Naive thymus-derived CD4-positive, alpha-beta T cell (primary cell): ENCODE data around the gene CHAT. TPM values are rescaled to one million over a fixed set of nuclear protein-coding genes. Genes with fewer than 3 reads are reported as not detected.

ENCODE experiments used
- ATAC-seq: fragments of 150-1000 bp; cut with Tn5 transposase; 2 replicates; pipeline ENCODE4 v1.10.0; 2021; ENCODE audit warnings: mild to moderate bottlenecking, moderate library complexity
- CTCF ChIA-PET: fragments of 350-600 bp; sonication (Branson Sonifier 250); formaldehyde crosslinking; loops from one replicate; lab custom pipeline; 2021; ENCODE audit warnings: antibody characterized with exemption; lab: Charles Lee
- POLR2A ChIA-PET: fragments of 350-600 bp; sonication (Branson Sonifier 250); formaldehyde crosslinking; loops from one replicate; lab custom pipeline; 2021; ENCODE audit warnings: antibody characterized with exemption, inconsistent platforms; lab: Charles Lee
- DNase-seq, 9 donors: peaks; one replicate each; pipeline versions ENCODE4 v3.0.0 to v3.0.0-alpha.2; 2020 to 2022; ENCODE audit warnings: mixed read lengths in 1 of 9
- H3K27ac ChIP-seq: one replicate; pipeline ENCODE4 v1.7.0; 2013; ENCODE audit warnings: mild to moderate bottlenecking, low read depth, low read length, moderate library complexity
- H3K27me3 ChIP-seq, 2 donors: one replicate each; pipeline ENCODE4 v1.7.0; 2013; ENCODE audit warnings: low read length in 2 of 2, mild to moderate bottlenecking in 2 of 2, moderate library complexity in 2 of 2; ENCODE audit not compliant: control insufficient read depth in 2 of 2, insufficient read depth in 2 of 2
- H3K36me3 ChIP-seq, 3 experiments: 1 replicate in 2 of 3; 2 replicates in 1 of 3; pipeline ENCODE4 v1.7.0; 2013; ENCODE audit warnings: low read length in 3 of 3, mild to moderate bottlenecking in 3 of 3, moderate library complexity in 1 of 3; ENCODE audit not compliant: insufficient read depth in 3 of 3, control insufficient read depth in 2 of 3
- H3K4me1 ChIP-seq, 2 donors: one replicate each; pipeline ENCODE4 v1.7.0; 2013; ENCODE audit warnings: low read length in 2 of 2, mild to moderate bottlenecking in 2 of 2, moderate library complexity in 1 of 2; ENCODE audit not compliant: control insufficient read depth in 2 of 2, insufficient read depth in 2 of 2
- H3K4me3 ChIP-seq: 2 replicates; pipeline ENCODE4 v1.7.0; 2013; ENCODE audit warnings: mild to moderate bottlenecking, low read length
- H3K9me3 ChIP-seq, 3 experiments: 1 replicate in 2 of 3; 2 replicates in 1 of 3; pipeline ENCODE4 v1.7.0; 2013; ENCODE audit warnings: low read length in 3 of 3; ENCODE audit not compliant: control insufficient read depth in 2 of 3
- H3K27ac Mint-ChIP-seq, 9 donors: one replicate each; pipeline ENCODE4 v1.8.0; 2020 to 2022; ENCODE audit warnings: mixed read lengths in 9 of 9, mild to moderate bottlenecking in 8 of 9, moderate library complexity in 5 of 9, inconsistent platforms in 2 of 9
- H3K27me3 Mint-ChIP-seq, 5 donors: one replicate each; pipeline ENCODE4 v1.8.0; 2021 to 2022; ENCODE audit warnings: mixed read lengths in 5 of 5, mild to moderate bottlenecking in 1 of 5
- H3K36me3 Mint-ChIP-seq, 5 donors: one replicate each; pipeline ENCODE4 v1.8.0; 2020 to 2022; ENCODE audit warnings: mixed read lengths in 5 of 5, mild to moderate bottlenecking in 3 of 5, inconsistent platforms in 1 of 5
- H3K4me1 Mint-ChIP-seq, 7 donors: one replicate each; pipeline ENCODE4 v1.8.0; 2020 to 2022; ENCODE audit warnings: mixed read lengths in 7 of 7, mild to moderate bottlenecking in 3 of 7, inconsistent platforms in 1 of 7
- H3K4me3 Mint-ChIP-seq, 10 donors: one replicate each; pipeline ENCODE4 v1.8.0; 2020 to 2022; ENCODE audit warnings: mild to moderate bottlenecking in 10 of 10, mixed read lengths in 10 of 10, moderate library complexity in 6 of 10, inconsistent platforms in 2 of 10
- H3K9me3 Mint-ChIP-seq, 11 donors: one replicate each; pipeline ENCODE4 v1.8.0; 2020 to 2022; ENCODE audit warnings: mixed read lengths in 11 of 11, mild to moderate bottlenecking in 4 of 11, inconsistent platforms in 1 of 11, moderate library complexity in 1 of 11
- intact Hi-C, 2 donors: fragments of 100-400 bp; cut with micrococcal nuclease; formaldehyde crosslinking; loops; one replicate each; pipeline ENCODE4 v1.15.1; 2023
- polyA plus RNA-seq, 2 donors: library from polyadenylated mRNA; unstranded; fragments of 300-500 nt; fragmentation: Illumina TruSeq; gene quantifications; one replicate each; pipeline ENCODE4 v1.2.3, GENCODE V29; 2021
- total RNA-seq, 6 experiments: library from RNA in 5 of 6; stranded (reverse) in 5 of 6; gene quantifications; 1 replicate in 5 of 6; 2 replicates in 1 of 6; pipeline ENCODE4 v1.2.3 and lab custom pipeline; 2021 to 2026

The CHAT gene
- total and polyA plus RNA-seq, 7 experiments from 2014 or later: not detected

DNA sequence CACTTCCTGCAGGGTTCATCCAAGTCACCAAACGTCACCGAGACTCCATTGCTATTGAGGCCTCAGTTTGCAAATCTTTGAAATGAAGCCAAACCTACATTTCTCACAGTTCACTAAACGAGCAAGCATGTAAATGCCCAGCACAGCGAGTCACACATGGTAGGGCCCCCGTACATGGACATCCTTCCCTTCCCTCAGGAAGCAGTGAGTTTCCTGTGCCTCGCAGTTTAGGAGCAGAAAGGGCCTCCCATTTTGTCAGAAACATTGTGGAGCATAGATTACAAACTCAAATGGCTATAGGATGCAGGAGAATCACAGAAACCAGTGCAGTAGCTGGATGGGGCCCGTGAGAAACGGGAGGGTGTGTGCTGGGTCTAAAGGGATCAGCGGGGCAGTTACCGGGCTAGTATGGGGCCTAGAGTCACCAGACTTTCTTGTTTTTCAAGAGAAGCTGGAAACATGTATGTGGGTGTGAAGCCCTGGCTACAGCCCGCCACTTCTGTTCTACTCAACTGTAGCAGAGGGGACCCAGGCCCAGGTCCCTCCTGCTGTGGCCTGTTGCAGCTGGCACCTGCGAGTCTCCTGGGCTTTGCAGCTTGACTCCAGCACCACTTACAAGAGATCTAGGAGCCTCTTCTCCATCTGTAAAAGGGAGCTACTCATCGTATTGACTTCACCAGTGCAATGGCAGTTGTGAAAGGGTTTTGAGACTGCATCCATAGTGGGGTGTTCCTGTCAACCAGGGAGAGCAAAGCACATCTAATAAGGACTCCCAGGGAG lies 17.9 kb upstream of the CHAT start:
- intact Hi-C loops: no loop called here

GRCh38 chr10:49596493-49596809 lies 17.4 kb upstream of the CHAT start:
- H3K9me3 ChIP-seq: no peaks in the 10 kb centered on the region
- Mint-ChIP-seq H3K4me3 (no peak overlapping the region), H3K4me1 (peaks cover 0 to 9% (median 4%) of the 10 kb centered on the region in 7 donors), H3K27ac (no peak overlapping the region), H3K27me3 (peaks cover 12 to 31% (median 23%) of the 10 kb centered on the region in 5 donors), H3K9me3 (peaks cover 0 to 1% (median 0%) of the 10 kb centered on the region in 11 donors), H3K36me3 (no peaks in the 10 kb centered on the region)
- H3K4me1 ChIP-seq: no peaks in the 10 kb centered on the region
- no peak overlapping the region for H3K27ac ChIP-seq
- intact Hi-C loops: no loop called here
- ChIA-PET POLR2A (no interaction called here), CTCF (interaction anchor here (0.7 kb wide), 1 partner anchor 31 kb away, joined by 3 read pairs; no protein-coding TSS in a partner anchor)
- no peaks in the 10 kb centered on the region for H3K36me3 ChIP-seq
- no peak for DNase-seq
- ATAC-seq: no peak
- H3K27me3 ChIP-seq: peaks cover 0 to 3% of the 10 kb centered on the region in 2 donors
- no peak overlapping the region for H3K4me3 ChIP-seq

More for the DNA sequence above, 17.9 kb upstream of the CHAT start:
- POLR2A ChIA-PET: no interaction called here
- Mint-ChIP-seq H3K4me1 (peaks cover 0 to 9% (median 4%) of the 10 kb centered on the region in 7 donors), H3K4me3 (no peak overlapping the region), H3K36me3 (no peaks in the 10 kb centered on the region), H3K9me3 (peaks cover 0 to 1% (median 0%) of the 10 kb centered on the region in 11 donors), H3K27ac (no peak overlapping the region), H3K27me3 (peaks cover 12 to 28% (median 24%) of the 10 kb centered on the region in 5 donors)
- ATAC-seq (no peak), DNase-seq (no peak)
- no peaks in the 10 kb centered on the region for H3K4me1 ChIP-seq
- no peaks in the 10 kb centered on the region for H3K36me3 ChIP-seq
- CTCF ChIA-PET: interaction anchor here (0.7 kb wide), 1 partner anchor 32 kb away, joined by 3 read pairs; no protein-coding TSS in a partner anchor
- no peak overlapping the region for H3K4me3 ChIP-seq
- H3K27ac ChIP-seq: no peak overlapping the region
- H3K9me3 ChIP-seq: no peaks in the 10 kb centered on the region
- peaks cover 0 to 3% of the 10 kb centered on the region in 2 donors for H3K27me3 ChIP-seq

GRCh38 chr10:49596836-49597235 lies 17.0 kb upstream of the CHAT start:
- Histone ChIP-seq H3K36me3 (no peaks in the 10 kb centered on the region), H3K9me3 (no peaks in the 10 kb centered on the region), H3K27ac (no peak overlapping the region), H3K4me1 (no peaks in the 10 kb centered on the region), H3K4me3 (no peak overlapping the region), H3K27me3 (peaks cover 0 to 3% of the 10 kb centered on the region in 2 donors)
- H3K27me3 Mint-ChIP-seq: peaks cover 8 to 30% (median 23%) of the 10 kb centered on the region in 5 donors
- ChIA-PET POLR2A (no interaction called here), CTCF (no interaction called here)
- peaks cover 0 to 9% (median 4%) of the 10 kb centered on the region in 7 donors for H3K4me1 Mint-ChIP-seq
- H3K4me3 Mint-ChIP-seq: no peak overlapping the region
- H3K27ac Mint-ChIP-seq: no peak overlapping the region
- ATAC-seq (no peak), DNase-seq (no peak)
- intact Hi-C loops: no loop called here
- no peaks in the 10 kb centered on the region for H3K36me3 Mint-ChIP-seq
- H3K9me3 Mint-ChIP-seq: peaks cover 0 to 1% (median 0%) of the 10 kb centered on the region in 11 donors

GRCh38 chr10:49597426-49598163 lies 16.2 kb upstream of the CHAT start:
- H3K27me3 ChIP-seq: peaks cover 0 to 3% of the 10 kb centered on the region in 2 donors
- H3K36me3 Mint-ChIP-seq: no peaks in the 10 kb centered on the region
- no peak for ATAC-seq
- no peaks in the 10 kb centered on the region for H3K36me3 ChIP-seq
- H3K9me3 ChIP-seq: no peaks in the 10 kb centered on the region
- intact Hi-C loops: no loop called here
- ChIA-PET POLR2A (no interaction called here), CTCF (no interaction called here)
- peaks cover 7 to 32% (median 27%) of the 10 kb centered on the region in 5 donors for H3K27me3 Mint-ChIP-seq
- no peak overlapping the region for H3K27ac ChIP-seq
- peaks cover 0 to 3% (median 0%) of the 10 kb centered on the region in 11 donors for H3K9me3 Mint-ChIP-seq
- peaks cover 0 to 9% (median 4%) of the 10 kb centered on the region in 7 donors for H3K4me1 Mint-ChIP-seq
- H3K4me3 ChIP-seq: no peak overlapping the region
- no peak for DNase-seq
- H3K27ac Mint-ChIP-seq: no peak overlapping the region
- H3K4me3 Mint-ChIP-seq: no peak overlapping the region
- no peaks in the 10 kb centered on the region for H3K4me1 ChIP-seq

DNA sequence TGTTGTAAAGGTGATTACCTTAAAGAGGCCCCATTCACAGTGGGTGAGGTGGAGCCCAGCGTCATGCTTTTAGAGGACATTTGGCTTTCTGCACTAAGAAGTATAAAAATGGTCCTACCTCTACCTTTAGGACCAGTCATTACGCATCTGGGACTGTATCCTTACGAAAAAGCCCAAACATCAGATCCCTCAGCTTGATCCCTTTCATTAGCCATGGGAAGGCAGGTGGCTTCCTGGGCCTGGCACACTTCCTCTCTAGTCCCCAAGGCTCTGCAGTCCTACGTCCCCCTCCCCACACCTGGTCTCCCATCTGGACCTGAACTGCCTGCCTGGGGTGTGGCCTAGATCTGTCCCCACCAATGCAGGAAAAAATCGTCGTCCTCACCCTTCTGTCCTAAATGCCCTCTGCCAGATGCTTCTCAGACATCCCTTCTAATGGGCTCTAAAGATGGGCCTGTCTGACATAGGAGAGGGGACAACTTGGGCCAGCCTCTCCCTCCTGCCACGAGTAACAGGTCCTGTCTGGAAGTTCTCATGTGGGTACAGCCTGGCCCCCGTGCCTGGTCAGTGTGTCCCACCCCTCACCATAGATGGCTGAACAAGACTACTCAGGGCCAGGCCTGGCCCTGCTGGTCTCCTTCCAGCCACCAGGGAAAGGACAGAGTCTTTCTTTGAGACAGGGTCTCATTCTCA lies 15.5 kb upstream of the CHAT start:
- Histone ChIP-seq H3K4me1 (no peaks in the 10 kb centered on the region), H3K27ac (no peak overlapping the region), H3K36me3 (no peaks in the 10 kb centered on the region), H3K4me3 (no peak overlapping the region), H3K9me3 (no peaks in the 10 kb centered on the region), H3K27me3 (peaks cover 0 to 3% of the 10 kb centered on the region in 2 donors)
- POLR2A ChIA-PET: no interaction called here
- ATAC-seq (no peak), DNase-seq (no peak)
- Mint-ChIP-seq H3K27ac (no peak overlapping the region), H3K27me3 (peaks cover 7 to 33% (median 30%) of the 10 kb centered on the region in 5 donors), H3K9me3 (peaks cover 0 to 4% (median 0%) of the 10 kb centered on the region in 11 donors), H3K4me3 (no peak overlapping the region), H3K4me1 (peaks cover 0 to 5% (median under 1%) of the 10 kb centered on the region in 7 donors), H3K36me3 (no peaks in the 10 kb centered on the region)
- intact Hi-C loops: no loop called here
- CTCF ChIA-PET: no interaction called here

DNA sequence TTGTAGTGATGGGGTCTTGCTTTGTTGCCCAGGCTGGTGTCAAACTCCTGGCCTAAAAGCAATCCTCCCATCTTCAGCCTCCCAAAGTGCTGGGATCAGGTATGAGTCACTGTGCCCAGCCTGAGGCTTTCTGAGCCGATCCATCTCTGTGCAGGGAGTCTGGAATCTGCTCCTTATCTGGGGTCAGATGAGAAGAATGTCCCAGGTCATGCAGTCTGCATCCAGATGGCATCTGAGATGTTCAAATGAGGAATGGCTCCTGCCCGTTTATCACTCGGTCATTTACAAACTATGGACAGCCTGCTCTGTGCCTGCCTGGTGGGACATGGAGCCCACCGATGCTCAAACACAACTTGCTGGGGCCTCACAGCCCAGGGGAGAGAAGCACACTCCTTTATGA lies 14.9 kb upstream of the CHAT start:
- peaks cover 0 to under 1% of the 10 kb centered on the region in 2 donors for H3K27me3 ChIP-seq
- H3K27ac ChIP-seq: no peak overlapping the region
- peaks cover 7 to 40% (median 37%) of the 10 kb centered on the region in 5 donors for H3K27me3 Mint-ChIP-seq
- no peaks in the 10 kb centered on the region for H3K9me3 ChIP-seq
- ChIA-PET POLR2A (no interaction called here), CTCF (no interaction called here)
- no peak overlapping the region for H3K27ac Mint-ChIP-seq
- H3K36me3 Mint-ChIP-seq: no peaks in the 10 kb centered on the region
- DNase-seq (no peak), ATAC-seq (no peak)
- peaks cover 0 to 5% (median 0%) of the 10 kb centered on the region in 7 donors for H3K4me1 Mint-ChIP-seq
- no peaks in the 10 kb centered on the region for H3K36me3 ChIP-seq
- H3K4me3 Mint-ChIP-seq: no peak overlapping the region
- intact Hi-C loops: no loop called here
- no peak overlapping the region for H3K4me3 ChIP-seq
- peaks cover 0 to 4% (median 0%) of the 10 kb centered on the region in 11 donors for H3K9me3 Mint-ChIP-seq
- H3K4me1 ChIP-seq: no peaks in the 10 kb centered on the region
